Measurements from ENCODE around the gene IL1R2. TPM values are rescaled to one million over a fixed set of nuclear protein-coding genes. Genes with fewer than 3 reads are reported as not detected.

Gene IL1R2
- total and polyA plus RNA-seq, 3 donors from 2014 or later: 2.2 to 3.7 (median 2.7) TPM

- TF ChIP-seq CTCF (IDR thresholded peaks at IDR 0.05): no peak
- TF ChIP-seq POLR2A (IDR thresholded peaks at IDR 0.05): no peak
- H3K36me3 ChIP-seq (ENCODE audit: low read depth, missing control alignments): no peaks in the 10 kb centered on the region
- no peaks in the 10 kb centered on the region for H3K9me3 ChIP-seq
- no peaks in the 10 kb centered on the region for H3K27me3 ChIP-seq
- peaks cover 4% of the 10 kb centered on the region for H3K4me1 ChIP-seq
- WGBS, 2 donors: 94 to 100% methylated on average over 1 of the region's 1 CpG
- intact Hi-C loops (cut with DNase I; ENCODE audit: low total_unique reads): no loop called here
- H3K4me3 ChIP-seq: no peak overlapping the region
- H3K27ac ChIP-seq: no peak overlapping the region
- no peak for DNase-seq
Observed at GRCh38 chr2:102043560-102043959, 51.8 kb downstream of the IL1R2 start.

GRCh38 chr2:102044235-102044896 lies 52.6 kb downstream of the IL1R2 start:
- Histone ChIP-seq H3K4me3 (no peak overlapping the region), H3K27ac (no peak overlapping the region), H3K27me3 (no peaks in the 10 kb centered on the region), H3K9me3 (no peaks in the 10 kb centered on the region), H3K4me1 (peaks cover 12% of the 10 kb centered on the region), H3K36me3 (ENCODE audit: low read depth, missing control alignments) (no peaks in the 10 kb centered on the region)
- DNase-seq: no peak
- TF ChIP-seq CTCF (IDR thresholded peaks at IDR 0.05) (no peak), POLR2A (IDR thresholded peaks at IDR 0.05) (no peak)
- intact Hi-C loops (cut with DNase I; ENCODE audit: low total_unique reads): no loop called here
- 94 to 100% methylated on average over 1 of the region's 1 CpG for WGBS, 2 donors

- no peaks in the 10 kb centered on the region for H3K27me3 ChIP-seq
- intact Hi-C loops (cut with DNase I; ENCODE audit: low total_unique reads): no loop called here
- H3K27ac ChIP-seq: no peak overlapping the region
- no peak for DNase-seq
- H3K9me3 ChIP-seq: no peaks in the 10 kb centered on the region
- no peak for TF ChIP-seq POLR2A (IDR thresholded peaks at IDR 0.05)
- TF ChIP-seq CTCF (IDR thresholded peaks at IDR 0.05): no peak
- H3K36me3 ChIP-seq (ENCODE audit: low read depth, missing control alignments): no peaks in the 10 kb centered on the region
- WGBS, 2 donors: 60 to 74% methylated on average over 2 of the region's 2 CpGs
- no peak overlapping the region for H3K4me3 ChIP-seq
- peaks cover 18% of the 10 kb centered on the region for H3K4me1 ChIP-seq
Observed at GRCh38 chr2:102044967-102045489, 53.3 kb downstream of the IL1R2 start.

DNA sequence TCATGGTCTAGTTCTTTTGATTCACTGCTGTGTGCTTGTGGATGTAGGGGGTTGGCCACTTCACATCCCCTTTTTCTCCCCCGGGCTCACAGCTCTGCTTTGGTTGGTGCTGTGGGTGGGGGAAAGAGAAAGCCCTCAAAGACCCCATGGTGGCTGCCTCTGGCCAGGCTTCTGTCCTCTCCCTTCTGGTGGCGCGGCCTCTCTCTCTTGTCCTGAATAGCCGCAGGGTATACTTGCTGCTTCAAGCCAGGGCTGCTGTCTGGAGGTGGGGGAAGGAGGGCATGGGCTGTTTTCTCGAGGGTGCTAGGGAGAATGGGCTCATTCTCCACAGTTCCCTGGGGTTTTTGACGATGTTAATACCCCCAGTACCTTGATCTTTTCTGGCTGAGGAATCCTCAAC lies 53.9 kb downstream of the IL1R2 start:
- TF ChIP-seq POLR2A (IDR thresholded peaks at IDR 0.05): no peak
- TF ChIP-seq CTCF (IDR thresholded peaks at IDR 0.05): no peak
- Histone ChIP-seq H3K27me3 (no peaks in the 10 kb centered on the region), H3K27ac (no peak overlapping the region), H3K4me3 (no peak overlapping the region), H3K9me3 (no peaks in the 10 kb centered on the region), H3K4me1 (peaks cover 21% of the 10 kb centered on the region), H3K36me3 (ENCODE audit: low read depth, missing control alignments) (no peaks in the 10 kb centered on the region)
- WGBS, 2 donors: 94 to 97% methylated on average over 6 of the region's 6 CpGs
- intact Hi-C loops (cut with DNase I; ENCODE audit: low total_unique reads): no loop called here
- DNase-seq: no peak

Measured in testis (tissue), 3 donors.